IMR-90 (cell line): ENCODE measurements around the gene CD300LF. TPM values are rescaled to one million over a fixed set of nuclear protein-coding genes. Genes with fewer than 3 reads are reported as not detected.

Experiments
- ATAC-seq: fragments of 200-7000 bp; cut with Tn5 transposase; 2 replicates; pipeline ENCODE4 v1.9.1; 2020; ENCODE audit warnings: low read depth, mild to moderate bottlenecking, moderate library complexity
- BruUV-seq: library from RNA; stranded (reverse); fragments of 400-500 nt; replicated peaks from 2 replicates; lab custom pipeline; 2021; lab: Mats Ljungman, UMichigan
- CTCF ChIA-PET: fragments of 300-600 bp; formaldehyde crosslinking; extraction: SDS; loops from one replicate; lab custom pipeline; 2021; ENCODE audit warnings: antibody characterized with exemption; lab: Yijun Ruan, JAX
- POLR2A ChIA-PET: fragments of 300-600 bp; sonication (Branson Sonifier 250); formaldehyde crosslinking; loops from one replicate; lab custom pipeline; 2022; ENCODE audit warnings: antibody characterized with exemption; ENCODE audit not compliant: unreplicated experiment; lab: Charles Lee
- DNase-seq: peaks from one replicate; pipeline ENCODE4 v3.0.0; 2013
- H2AFZ ChIP-seq: replicated peaks from 2 replicates; pipeline ENCODE3; 2013; ENCODE audit warnings: low read length, mild to moderate bottlenecking; ENCODE audit not compliant: poor library complexity
- H2AK5ac ChIP-seq: 2 replicates; pipeline ENCODE4 v1.6.1; 2013; ENCODE audit warnings: low read depth, low read length, inconsistent platforms
- H2AK9ac ChIP-seq: replicated peaks from 2 replicates; pipeline ENCODE3; 2013; ENCODE audit warnings: mild to moderate bottlenecking, low read depth, low read length, moderate library complexity; ENCODE audit not compliant: poor library complexity
- H2BK120ac ChIP-seq: 2 replicates; pipeline ENCODE4 v1.6.1; 2013; ENCODE audit warnings: low read depth, low read length, inconsistent platforms
- H2BK15ac ChIP-seq: 3 replicates; pipeline ENCODE4 v1.6.1; 2013; ENCODE audit warnings: low read depth, low read length, inconsistent platforms
- H2BK20ac ChIP-seq: 2 replicates; pipeline ENCODE4 v1.6.1; 2013; ENCODE audit warnings: low read depth, mild to moderate bottlenecking, inconsistent platforms, low read length, moderate library complexity
- H2BK5ac ChIP-seq: 2 replicates; pipeline ENCODE4 v1.6.1; 2013; ENCODE audit warnings: mild to moderate bottlenecking, low read depth, low read length, inconsistent platforms; ENCODE audit not compliant: poor library complexity, severe bottlenecking
- H3K14ac ChIP-seq: replicated peaks from 2 replicates; pipeline ENCODE4 v1.6.1; 2013; ENCODE audit warnings: low read depth, low read length, inconsistent platforms
- H3K18ac ChIP-seq: 2 replicates; pipeline ENCODE4 v1.6.1; 2013; ENCODE audit warnings: low read depth, low read length, control low read depth
- H3K23ac ChIP-seq: 2 replicates; pipeline ENCODE4 v1.6.1; 2013; ENCODE audit warnings: low read depth, low read length, inconsistent platforms
- H3K27ac ChIP-seq: 2 replicates; pipeline ENCODE4 v1.5.1; 2013; ENCODE audit warnings: mild to moderate bottlenecking, control low read depth, low read length; ENCODE audit not compliant: insufficient read depth
- H3K27me3 ChIP-seq: 2 replicates; pipeline ENCODE4 v1.6.1; 2013; ENCODE audit warnings: low read length; ENCODE audit not compliant: control insufficient read depth, insufficient read depth
- H3K36me3 ChIP-seq: 2 replicates; pipeline ENCODE4 v1.6.1; 2013; ENCODE audit warnings: low read length, mixed read lengths; ENCODE audit not compliant: control insufficient read depth, insufficient read depth
- H3K4ac ChIP-seq: 2 replicates; pipeline ENCODE4 v1.6.1; 2013; ENCODE audit warnings: low read depth, low read length, inconsistent platforms
- H3K4me1 ChIP-seq: 2 replicates; pipeline ENCODE4 v1.6.1; 2013; ENCODE audit warnings: low read length, mixed read lengths; ENCODE audit not compliant: control insufficient read depth, insufficient read depth
- H3K4me2 ChIP-seq: 2 replicates; pipeline ENCODE4 v1.6.1; 2013; ENCODE audit warnings: low read depth, mild to moderate bottlenecking, control low read depth, low read length, moderate library complexity
- H3K4me3 ChIP-seq: 2 replicates; pipeline ENCODE4 v1.5.1; 2013; ENCODE audit warnings: low read depth, mild to moderate bottlenecking, control low read depth, low read length, moderate library complexity; ENCODE audit not compliant: insufficient read depth
- H3K56ac ChIP-seq: 2 replicates; pipeline ENCODE4 v1.6.1; 2013; ENCODE audit warnings: low read length, inconsistent platforms; ENCODE audit not compliant: insufficient read depth; ENCODE audit errors: extremely low read depth
- H3K79me1 ChIP-seq, 2 experiments: 2 replicates each; pipeline ENCODE4 v1.6.1; 2013; ENCODE audit warnings: low read length in 2 of 2, inconsistent platforms in 1 of 2, low read depth in 1 of 2
- H3K9ac ChIP-seq: 2 replicates; pipeline ENCODE4 v1.6.1; 2013; ENCODE audit warnings: low read depth, low read length, control low read depth
- H3K9me1 ChIP-seq: 2 replicates; pipeline ENCODE4 v1.6.1; 2013; ENCODE audit warnings: low read length, inconsistent platforms; ENCODE audit not compliant: insufficient read depth
- H3K9me3 ChIP-seq: 2 replicates; pipeline ENCODE4 v1.6.1; 2013; ENCODE audit warnings: low read length; ENCODE audit not compliant: control insufficient read depth, insufficient read depth
- H4K20me1 ChIP-seq: 2 replicates; pipeline ENCODE4 v1.6.1; 2013; ENCODE audit warnings: low read length, inconsistent platforms; ENCODE audit not compliant: insufficient read depth
- H4K5ac ChIP-seq: 2 replicates; pipeline ENCODE4 v1.6.1; 2013; ENCODE audit warnings: mild to moderate bottlenecking, low read depth, low read length, control low read depth
- H4K8ac ChIP-seq, 2 experiments: 2 replicates each; pipeline ENCODE4 v1.6.1; 2013; ENCODE audit warnings: low read depth in 2 of 2, low read length in 2 of 2, control low read depth in 1 of 2, inconsistent platforms in 1 of 2
- H4K91ac ChIP-seq: 2 replicates; pipeline ENCODE4 v1.6.1; 2013; ENCODE audit warnings: low read depth, low read length, inconsistent platforms; ENCODE audit not compliant: insufficient read depth
- BHLHE40 ChIP-seq: fragments of 150-350 bp; IDR thresholded peaks from 2 replicates; pipeline ENCODE4 v1.6.1; 2016; ENCODE audit warnings: mild to moderate bottlenecking, low read depth, low read length
- CHD1 ChIP-seq: IDR thresholded peaks from 2 replicates; pipeline ENCODE4 v1.6.1; 2012; ENCODE audit warnings: low read depth, low read length, improper control_type of control experiment
- MAZ ChIP-seq: IDR thresholded peaks from 2 replicates; pipeline ENCODE4 v1.6.1; 2012; ENCODE audit warnings: low read depth, mild to moderate bottlenecking, low read length, improper control_type of control experiment, moderate library complexity, borderline replicate concordance
- MXI1 ChIP-seq: IDR thresholded peaks from 2 replicates; pipeline ENCODE4 v1.6.1; 2012; ENCODE audit warnings: low read depth, mild to moderate bottlenecking, low read length, moderate library complexity, borderline replicate concordance
- NFE2L2 ChIP-seq: fragments of 150-350 bp; IDR thresholded peaks from 2 replicates; pipeline ENCODE4 v1.6.1; 2016; ENCODE audit warnings: low read depth, mild to moderate bottlenecking, low read length
- POLR2A ChIP-seq: IDR thresholded peaks from 2 replicates; pipeline ENCODE4 v1.6.1; 2012; ENCODE audit warnings: mild to moderate bottlenecking, low read depth, low read length
- RAD21 ChIP-seq: IDR thresholded peaks from 2 replicates; pipeline ENCODE4 v1.6.1; 2012; ENCODE audit warnings: low read length, improper control_type of control experiment
- RCOR1 ChIP-seq: IDR thresholded peaks from 2 replicates; pipeline ENCODE4 v1.6.1; 2012; ENCODE audit warnings: mild to moderate bottlenecking, low read length, improper control_type of control experiment; ENCODE audit not compliant: insufficient replicate concordance
- RFX5 ChIP-seq: IDR thresholded peaks from 2 replicates; pipeline ENCODE4 v1.8.0; 2012; ENCODE audit warnings: low read depth, mild to moderate bottlenecking, low read length, moderate library complexity
- SMC3 ChIP-seq: fragments of 150-350 bp; IDR thresholded peaks from 2 replicates; pipeline ENCODE4 v1.6.1; 2016; ENCODE audit warnings: low read depth, mild to moderate bottlenecking, antibody characterized with exemption, low read length, moderate library complexity
- WGBS, 2 experiments: methylation state at CpG; one replicate each; pipeline versions ENCODE4 v1.1.5 to v1.1.7; 2013; ENCODE audit warnings: missing lambda C conversion rate in 2 of 2; ENCODE audit not compliant: insufficient read length in 1 of 2; ENCODE audit errors: extremely low coverage in 2 of 2; 5-methylcytosine and 5-hydroxymethylcytosine counted together
- dilution Hi-C: fragments of 300-500 bp; cut with HindIII; formaldehyde crosslinking; loops from one replicate; pipeline ENCODE4 v1.14.3; 2018; ENCODE audit warnings: low sequenced_read_pairs; ENCODE audit not compliant: unreplicated experiment
- in situ Hi-C: fragments of 300-500 bp; cut with MboI; formaldehyde crosslinking; loops from 3 replicates; pipeline ENCODE4 v1.14.3; 2019; ENCODE audit warnings: low sequenced_read_pairs, inconsistent platforms, mixed read lengths
- intact Hi-C: fragments of 100-400 bp; cut with micrococcal nuclease; formaldehyde crosslinking; loops from 2 replicates; pipeline ENCODE4 v1.10.0; 2022
- polyA plus RNA-seq, 3 experiments: library from polyadenylated mRNA; depleted of rRNA; stranded (reverse); fragments of >200 nt; gene quantifications; 2 replicates each; pipeline ENCODE4 v1.2.3, GENCODE V29; 2012; ENCODE audit warnings: low replicate concordance in 1 of 3
- total RNA-seq: library from RNA; depleted of rRNA; stranded (reverse); fragments of >200 nt; gene quantifications from 2 replicates; pipeline ENCODE4 v1.2.3, GENCODE V29; 2012
- TF ChIP-seq, protein P1 (sequence below): fragments of 150-350 bp; IDR thresholded peaks from 2 replicates; pipeline ENCODE4 v1.6.1; 2016; ENCODE audit warnings: low read depth, mild to moderate bottlenecking, low read length, moderate library complexity, borderline replicate concordance
- TF ChIP-seq, protein P2 (sequence below): fragments of 150-350 bp; IDR thresholded peaks from 2 replicates; pipeline ENCODE4 v1.6.1; 2017; ENCODE audit warnings: mild to moderate bottlenecking, antibody characterized with exemption, low read length, low read depth
- TF ChIP-seq, protein P3 (sequence below): conservative IDR thresholded peaks from 2 replicates; pipeline ENCODE4 v1.5.1; 2012; ENCODE audit warnings: mild to moderate bottlenecking, low read depth, low read length, improper control_type of control experiment

The CD300LF gene
- total and polyA plus RNA-seq, 2 of the 4 experiments (the other 2 are of a cell fraction), result not detected

DNA sequence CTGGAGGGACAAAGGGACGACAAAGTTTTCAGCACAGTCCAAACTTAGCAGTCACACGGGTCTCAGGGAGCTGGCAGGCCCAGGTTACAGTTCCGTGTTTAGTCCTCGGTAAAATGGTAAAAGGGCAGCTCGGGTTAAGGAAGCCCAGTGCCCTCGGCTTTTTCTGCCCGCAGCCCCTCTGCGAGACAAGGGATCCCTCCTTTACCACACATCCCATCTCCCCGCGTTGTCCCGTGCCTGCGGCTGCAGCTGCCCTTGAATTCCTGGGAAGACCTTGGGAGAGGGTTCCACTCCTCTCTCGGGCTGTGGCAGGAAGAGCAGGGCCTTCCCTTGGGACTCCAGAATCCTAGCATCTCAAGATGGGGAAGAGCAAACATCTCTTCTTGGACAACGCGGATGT, 17.1 kb upstream of the CD300LF start:
- CTCF ChIA-PET, result no interaction called here
- H3K27me3 ChIP-seq, result peaks cover 3% of the 10 kb centered on the region; the same call in 1 of the 2 replicates
- H2AK5ac ChIP-seq, result no peak overlapping the region
- no peak overlapping the region for H4K91ac ChIP-seq
- no peak overlapping the region for H4K8ac ChIP-seq
- H2AK9ac ChIP-seq, result no peak overlapping the region
- TF ChIP-seq NFE2L2, result no peak
- TF ChIP-seq, protein P1, sequence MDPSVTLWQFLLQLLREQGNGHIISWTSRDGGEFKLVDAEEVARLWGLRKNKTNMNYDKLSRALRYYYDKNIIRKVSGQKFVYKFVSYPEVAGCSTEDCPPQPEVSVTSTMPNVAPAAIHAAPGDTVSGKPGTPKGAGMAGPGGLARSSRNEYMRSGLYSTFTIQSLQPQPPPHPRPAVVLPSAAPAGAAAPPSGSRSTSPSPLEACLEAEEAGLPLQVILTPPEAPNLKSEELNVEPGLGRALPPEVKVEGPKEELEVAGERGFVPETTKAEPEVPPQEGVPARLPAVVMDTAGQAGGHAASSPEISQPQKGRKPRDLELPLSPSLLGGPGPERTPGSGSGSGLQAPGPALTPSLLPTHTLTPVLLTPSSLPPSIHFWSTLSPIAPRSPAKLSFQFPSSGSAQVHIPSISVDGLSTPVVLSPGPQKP, result no peak
- TF ChIP-seq RAD21, result no peak
- no peak for TF ChIP-seq SMC3
- no peak for TF ChIP-seq MXI1
- no peak for TF ChIP-seq RFX5
- no peak for TF ChIP-seq BHLHE40
- TF ChIP-seq, protein P2, sequence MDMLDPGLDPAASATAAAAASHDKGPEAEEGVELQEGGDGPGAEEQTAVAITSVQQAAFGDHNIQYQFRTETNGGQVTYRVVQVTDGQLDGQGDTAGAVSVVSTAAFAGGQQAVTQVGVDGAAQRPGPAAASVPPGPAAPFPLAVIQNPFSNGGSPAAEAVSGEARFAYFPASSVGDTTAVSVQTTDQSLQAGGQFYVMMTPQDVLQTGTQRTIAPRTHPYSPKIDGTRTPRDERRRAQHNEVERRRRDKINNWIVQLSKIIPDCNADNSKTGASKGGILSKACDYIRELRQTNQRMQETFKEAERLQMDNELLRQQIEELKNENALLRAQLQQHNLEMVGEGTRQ, result no peak
- TF ChIP-seq RCOR1, result no peak
- no peak for TF ChIP-seq MAZ
- no peak for TF ChIP-seq CHD1
- no peak for TF ChIP-seq POLR2A
- TF ChIP-seq, protein P3, sequence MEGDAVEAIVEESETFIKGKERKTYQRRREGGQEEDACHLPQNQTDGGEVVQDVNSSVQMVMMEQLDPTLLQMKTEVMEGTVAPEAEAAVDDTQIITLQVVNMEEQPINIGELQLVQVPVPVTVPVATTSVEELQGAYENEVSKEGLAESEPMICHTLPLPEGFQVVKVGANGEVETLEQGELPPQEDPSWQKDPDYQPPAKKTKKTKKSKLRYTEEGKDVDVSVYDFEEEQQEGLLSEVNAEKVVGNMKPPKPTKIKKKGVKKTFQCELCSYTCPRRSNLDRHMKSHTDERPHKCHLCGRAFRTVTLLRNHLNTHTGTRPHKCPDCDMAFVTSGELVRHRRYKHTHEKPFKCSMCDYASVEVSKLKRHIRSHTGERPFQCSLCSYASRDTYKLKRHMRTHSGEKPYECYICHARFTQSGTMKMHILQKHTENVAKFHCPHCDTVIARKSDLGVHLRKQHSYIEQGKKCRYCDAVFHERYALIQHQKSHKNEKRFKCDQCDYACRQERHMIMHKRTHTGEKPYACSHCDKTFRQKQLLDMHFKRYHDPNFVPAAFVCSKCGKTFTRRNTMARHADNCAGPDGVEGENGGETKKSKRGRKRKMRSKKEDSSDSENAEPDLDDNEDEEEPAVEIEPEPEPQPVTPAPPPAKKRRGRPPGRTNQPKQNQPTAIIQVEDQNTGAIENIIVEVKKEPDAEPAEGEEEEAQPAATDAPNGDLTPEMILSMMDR, result no peak
- no peak overlapping the region for H2BK15ac ChIP-seq
- no peak overlapping the region for H3K4ac ChIP-seq
- no peak overlapping the region for H3K4me3 ChIP-seq
- H3K23ac ChIP-seq, result no peak overlapping the region
- no peaks in the 10 kb centered on the region for H3K4me1 ChIP-seq
- no peak overlapping the region for H2BK5ac ChIP-seq
- H3K9me3 ChIP-seq, result peaks cover 3% of the 10 kb centered on the region; the same call in 1 of the 2 replicates
- no peak overlapping the region for H2BK120ac ChIP-seq
- dilution Hi-C loops, result no loop called here
- H3K27ac ChIP-seq, result no peak overlapping the region
- no TSS peak for BruUV-seq
- H3K18ac ChIP-seq, result no peak overlapping the region
- intact Hi-C loops, result no loop called here
- H2AFZ ChIP-seq, result peak overlapping the region; percentile 32
- no peak overlapping the region for H3K14ac ChIP-seq
- H3K79me1 ChIP-seq, result no peaks in the 10 kb centered on the region
- no peak overlapping the region for H4K5ac ChIP-seq
- 51% methylated on average over 6 of the region's 15 CpGs; no CpG with 5 or more reads in 1 of the 2 experiments for WGBS, 2 experiments
- no peak overlapping the region for H3K9ac ChIP-seq
- no peak overlapping the region for H3K56ac ChIP-seq
- H3K9me1 ChIP-seq, result no peaks in the 10 kb centered on the region
- H3K4me2 ChIP-seq, result no peak overlapping the region
- DNase-seq, result no peak
- POLR2A ChIA-PET, result no interaction called here
- H2BK20ac ChIP-seq, result no peak overlapping the region
- ATAC-seq, result no peak
- no peaks in the 10 kb centered on the region for H3K36me3 ChIP-seq
- in situ Hi-C loops, result no loop called here
- no peaks in the 10 kb centered on the region for H4K20me1 ChIP-seq
